ENCODE measurements around the gene PMEPA1.

The PMEPA1 gene

GRCh38 chr20:57676589-57677583 lies 32.9 kb downstream of the PMEPA1 start:
- DNase-seq (ENCODE audit: low spot score), result no peak

GRCh38 chr20:57675773-57676172 lies 34.0 kb downstream of the PMEPA1 start:
- no peak for DNase-seq (ENCODE audit: low spot score)

GRCh38 chr20:57672953-57673575 lies 36.8 kb downstream of the PMEPA1 start:
- DNase-seq (ENCODE audit: low spot score), result no peak

GRCh38 chr20:57672164-57672563 lies 37.7 kb downstream of the PMEPA1 start:
- DNase-seq (ENCODE audit: low spot score), result no peak

GRCh38 chr20:57671662-57672061 lies 38.2 kb downstream of the PMEPA1 start:
- DNase-seq (ENCODE audit: low spot score), result no peak

GRCh38 chr20:57671072-57671391 lies 38.8 kb downstream of the PMEPA1 start:
- no peak for DNase-seq (ENCODE audit: low spot score)

- DNase-seq (ENCODE audit: low spot score), result no peak
Observed at GRCh38 chr20:57670288-57671071, 39.3 kb downstream of the PMEPA1 start.

- DNase-seq (ENCODE audit: low spot score), result no peak
Observed at GRCh38 chr20:57669632-57670031, 40.2 kb downstream of the PMEPA1 start.

GRCh38 chr20:57667924-57668782 lies 41.7 kb downstream of the PMEPA1 start:
- DNase-seq (ENCODE audit: low spot score), result no peak

- DNase-seq (ENCODE audit: low spot score), result no peak
Observed at GRCh38 chr20:57667388-57667787, 42.4 kb downstream of the PMEPA1 start.

GRCh38 chr20:57666834-57667157 lies 43.0 kb downstream of the PMEPA1 start:
- DNase-seq (ENCODE audit: low spot score), result no peak

- DNase-seq (ENCODE audit: low spot score), result no peak
Observed at GRCh38 chr20:57666106-57666833, 43.5 kb downstream of the PMEPA1 start.

- no peak for DNase-seq (ENCODE audit: low spot score)
Observed at GRCh38 chr20:57665589-57665971, 44.2 kb downstream of the PMEPA1 start.

GRCh38 chr20:57664924-57665588 lies 44.8 kb downstream of the PMEPA1 start:
- DNase-seq (ENCODE audit: low spot score), result no peak

- no peak for DNase-seq (ENCODE audit: low spot score)
Observed at GRCh38 chr20:57664476-57664875, 45.3 kb downstream of the PMEPA1 start.

GRCh38 chr20:57663681-57664451 lies 45.9 kb downstream of the PMEPA1 start:
- DNase-seq (ENCODE audit: low spot score), result no peak

GRCh38 chr20:57663241-57663640 lies 46.6 kb downstream of the PMEPA1 start:
- DNase-seq (ENCODE audit: low spot score), result no peak

- no peak for DNase-seq (ENCODE audit: low spot score)
Observed at GRCh38 chr20:57662456-57663240, 47.2 kb downstream of the PMEPA1 start.

Data from LoVo (cell line).